ENCODE results near the gene TRAF3IP3.

- TF ChIP-seq FOXM1 (IDR thresholded peaks at IDR 0.05; ENCODE audit: borderline replicate concordance, low read depth) (no peak), REST (IDR thresholded peaks at IDR 0.05; ENCODE audit: low read depth) (no peak), EP300 (IDR thresholded peaks at IDR 0.05; ENCODE audit: borderline replicate concordance) (no peak), TCF12 (IDR thresholded peaks at IDR 0.05; ENCODE audit: low read depth) (no peak), MAX (IDR thresholded peaks at IDR 0.05) (no peak), EGR1 (IDR thresholded peaks at IDR 0.05) (no peak), CREB1 (IDR thresholded peaks at IDR 0.05; ENCODE audit: low read depth) (no peak), TEAD4 (IDR thresholded peaks at IDR 0.05) (no peak), YY1 (IDR thresholded peaks at IDR 0.05; ENCODE audit: low read depth) (no peak), RAD21 (IDR thresholded peaks at IDR 0.05; ENCODE audit: low read depth) (no peak), CEBPB (IDR thresholded peaks at IDR 0.05) (no peak), TAF1 (IDR thresholded peaks at IDR 0.05; ENCODE audit: low read depth) (no peak), USF1 (IDR thresholded peaks at IDR 0.05) (no peak), NFIC (IDR thresholded peaks at IDR 0.05) (no peak)
These were observed 10.2 kb downstream of the TRAF3IP3 start for GRCh38 chr1:209766051-209766450.
